PC-9 (cell line): ENCODE measurements around the gene ATP2B3. TPM values are rescaled to one million over a fixed set of nuclear protein-coding genes. Genes with fewer than 3 reads are reported as not detected.

ENCODE experiments used
- BruUV-seq: library from RNA; stranded (reverse); fragments of 400-500 nt; replicated peaks from 2 replicates; lab custom pipeline; 2021; lab: Mats Ljungman, UMichigan
- CTCF ChIA-PET: fragments of 300-600 bp; sonication (Branson Sonifier 250); formaldehyde crosslinking; loops from one replicate; lab custom pipeline; 2022; ENCODE audit warnings: antibody characterized with exemption; lab: Charles Lee
- POLR2A ChIA-PET: fragments of 300-600 bp; sonication (Branson Sonifier 250); formaldehyde crosslinking; loops from one replicate; lab custom pipeline; 2022; ENCODE audit warnings: antibody characterized with exemption; ENCODE audit not compliant: unreplicated experiment; lab: Charles Lee
- DNase-seq, 2 experiments: peaks; one replicate each; pipeline versions ENCODE4 v3.0.0 to v3.0.0-alpha.2; 2015 to 2022; ENCODE audit warnings: mixed read lengths in 1 of 2
- H2AFZ ChIP-seq: fragments of 200-600 bp; sonication (generic); 2 replicates; pipeline ENCODE4 v1.8.1; 2017; ENCODE audit warnings: antibody characterized with exemption
- H3F3A ChIP-seq: fragments of 200-600 bp; sonication (generic); 2 replicates; pipeline ENCODE4 v1.8.1; 2017; ENCODE audit warnings: antibody characterized with exemption, mild to moderate bottlenecking, low read depth; ENCODE audit not compliant: insufficient read depth
- H3K27ac ChIP-seq: fragments of 200-600 bp; sonication (generic); 2 replicates; pipeline ENCODE4 v1.6.1; 2016; ENCODE audit warnings: mixed run types
- H3K27me3 ChIP-seq: fragments of 200-600 bp; sonication (generic); 2 replicates; pipeline ENCODE4 v1.6.1; 2016; ENCODE audit warnings: low read depth, mixed run types; ENCODE audit not compliant: insufficient read depth
- H3K36me3 ChIP-seq: fragments of 200-600 bp; sonication (generic); 2 replicates; pipeline ENCODE4 v1.6.1; 2016; ENCODE audit warnings: low read depth, mixed run types
- H3K4me1 ChIP-seq: fragments of 200-600 bp; sonication (generic); replicated peaks from 2 replicates; pipeline ENCODE4 v1.6.1; 2016; ENCODE audit warnings: mixed run types; ENCODE audit not compliant: insufficient read depth
- H3K4me2 ChIP-seq: fragments of 200-600 bp; sonication (generic); 2 replicates; pipeline ENCODE4 v1.6.1; 2017; ENCODE audit warnings: mixed run types
- H3K4me3 ChIP-seq: fragments of 200-600 bp; sonication (generic); 2 replicates; pipeline ENCODE4 v1.6.1; 2016; ENCODE audit warnings: mixed run types
- H3K79me2 ChIP-seq: fragments of 200-600 bp; sonication (generic); 2 replicates; pipeline ENCODE4 v1.6.1; 2017; ENCODE audit warnings: low read depth, mixed run types
- H3K9me2 ChIP-seq: fragments of 200-600 bp; sonication (generic); 2 replicates; pipeline ENCODE4 v1.8.1; 2017; ENCODE audit warnings: mild to moderate bottlenecking; ENCODE audit not compliant: insufficient read depth
- H3K9me3 ChIP-seq: fragments of 200-600 bp; sonication (generic); 2 replicates; pipeline ENCODE4 v1.8.1; 2016; ENCODE audit warnings: low read depth; ENCODE audit not compliant: insufficient read depth
- H4K20me1 ChIP-seq: fragments of 200-600 bp; sonication (generic); 2 replicates; pipeline ENCODE4 v1.8.1; 2017; ENCODE audit not compliant: insufficient read depth
- EZH2 ChIP-seq: fragments of 200-600 bp; sonication (generic); IDR thresholded peaks from 2 replicates; pipeline ENCODE4 v1.8.0; 2017; ENCODE audit warnings: antibody characterized with exemption, low read depth
- intact Hi-C: fragments of 100-400 bp; cut with micrococcal nuclease; formaldehyde crosslinking; loops from one replicate; pipeline ENCODE4 v1.10.0; 2022; ENCODE audit not compliant: unreplicated experiment
- total RNA-seq: library from RNA; stranded (reverse); gene quantifications from 2 replicates; pipeline ENCODE4 v1.2.3, GENCODE V29; 2021
- TF ChIP-seq, protein P1 (sequence below): fragments of 200-600 bp; sonication (generic); conservative IDR thresholded peaks from 2 replicates; pipeline ENCODE4 v1.6.1; 2017; ENCODE audit warnings: mixed run types, antibody characterized with exemption, mild to moderate bottlenecking, moderate library complexity

ATP2B3 gene
- total RNA-seq, 1 experiment from 2014 or later: not detected

DNA sequence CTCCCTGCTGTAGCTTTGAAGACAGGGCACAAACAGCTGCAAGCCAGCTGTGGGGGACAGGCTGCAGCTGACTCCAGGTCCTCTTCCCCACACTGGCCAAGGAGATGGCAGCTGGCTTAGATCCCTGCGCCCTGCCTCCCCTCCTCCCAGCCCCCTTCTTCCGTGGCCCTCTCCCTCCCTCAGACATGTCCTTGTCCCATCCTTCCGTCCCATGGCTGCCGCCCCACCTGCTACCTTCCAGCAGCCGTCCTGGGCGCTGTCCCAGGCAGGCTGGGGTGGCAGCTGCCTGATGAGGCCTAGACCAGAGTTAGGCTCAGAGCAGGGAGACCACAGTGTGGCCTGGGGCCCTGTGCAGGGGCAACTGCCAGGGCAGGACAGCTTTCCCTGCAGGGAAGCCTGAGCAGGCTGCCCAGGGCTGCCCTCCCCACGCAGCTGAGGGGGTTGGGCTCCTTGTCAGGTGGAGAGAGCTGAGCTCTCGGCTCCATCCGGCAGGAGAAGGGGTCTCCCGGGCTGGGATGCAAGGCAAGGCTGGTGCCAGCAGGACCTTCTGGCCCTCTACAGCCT lies 26.0 kb upstream of the ATP2B3 start:
- no TSS peak for BruUV-seq
- Histone ChIP-seq H4K20me1 (no peaks in the 10 kb centered on the region), H3F3A (no peaks in the 10 kb centered on the region), H3K79me2 (no peaks in the 10 kb centered on the region), H3K27me3 (peaks cover 9% of the 10 kb centered on the region), H3K9me3 (no peaks in the 10 kb centered on the region), H3K4me2 (no peak overlapping the region), H3K4me3 (no peak overlapping the region), H3K9me2 (no peaks in the 10 kb centered on the region), H3K4me1 (no peaks in the 10 kb centered on the region), H3K36me3 (no peaks in the 10 kb centered on the region), H3K27ac (no peak overlapping the region), H2AFZ (no peak overlapping the region)
- POLR2A ChIA-PET: no interaction called here
- CTCF ChIA-PET: interaction anchor here (0.6 kb wide), 1 partner anchor 18 kb away, joined by 5 read pairs; no protein-coding TSS in a partner anchor
- no peak for TF ChIP-seq EZH2
- TF ChIP-seq, protein P1, sequence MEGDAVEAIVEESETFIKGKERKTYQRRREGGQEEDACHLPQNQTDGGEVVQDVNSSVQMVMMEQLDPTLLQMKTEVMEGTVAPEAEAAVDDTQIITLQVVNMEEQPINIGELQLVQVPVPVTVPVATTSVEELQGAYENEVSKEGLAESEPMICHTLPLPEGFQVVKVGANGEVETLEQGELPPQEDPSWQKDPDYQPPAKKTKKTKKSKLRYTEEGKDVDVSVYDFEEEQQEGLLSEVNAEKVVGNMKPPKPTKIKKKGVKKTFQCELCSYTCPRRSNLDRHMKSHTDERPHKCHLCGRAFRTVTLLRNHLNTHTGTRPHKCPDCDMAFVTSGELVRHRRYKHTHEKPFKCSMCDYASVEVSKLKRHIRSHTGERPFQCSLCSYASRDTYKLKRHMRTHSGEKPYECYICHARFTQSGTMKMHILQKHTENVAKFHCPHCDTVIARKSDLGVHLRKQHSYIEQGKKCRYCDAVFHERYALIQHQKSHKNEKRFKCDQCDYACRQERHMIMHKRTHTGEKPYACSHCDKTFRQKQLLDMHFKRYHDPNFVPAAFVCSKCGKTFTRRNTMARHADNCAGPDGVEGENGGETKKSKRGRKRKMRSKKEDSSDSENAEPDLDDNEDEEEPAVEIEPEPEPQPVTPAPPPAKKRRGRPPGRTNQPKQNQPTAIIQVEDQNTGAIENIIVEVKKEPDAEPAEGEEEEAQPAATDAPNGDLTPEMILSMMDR: no peak
- DNase-seq: no peak
- intact Hi-C loops: no loop called here

DNA sequence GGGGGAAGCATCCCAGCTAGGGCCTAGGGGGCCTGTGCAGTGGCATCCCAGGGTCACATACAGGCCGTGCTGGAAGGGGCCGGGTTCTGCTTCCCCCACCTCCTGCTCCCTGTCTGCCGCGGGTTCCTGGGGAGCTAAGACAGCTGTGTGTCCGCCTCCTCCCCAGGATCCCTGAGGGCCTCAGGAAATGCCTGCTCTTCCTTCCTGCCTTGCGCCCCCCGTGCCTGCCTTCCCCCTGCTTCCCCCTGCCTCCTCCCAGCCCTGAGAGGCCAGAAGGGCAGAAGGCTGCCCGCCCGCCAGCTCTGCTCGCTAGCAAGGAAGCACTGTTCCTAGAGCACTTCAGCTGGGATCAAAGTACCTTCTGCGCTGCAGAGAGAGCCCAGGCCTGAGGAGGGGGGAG lies 25.5 kb upstream of the ATP2B3 start:
- CTCF ChIA-PET: no interaction called here
- Histone ChIP-seq H4K20me1 (no peaks in the 10 kb centered on the region), H3K27me3 (peaks cover 9% of the 10 kb centered on the region), H3K79me2 (no peaks in the 10 kb centered on the region), H3K9me2 (no peaks in the 10 kb centered on the region), H2AFZ (no peak overlapping the region), H3K4me2 (no peak overlapping the region), H3F3A (no peaks in the 10 kb centered on the region), H3K4me3 (no peak overlapping the region), H3K9me3 (no peaks in the 10 kb centered on the region), H3K36me3 (no peaks in the 10 kb centered on the region), H3K4me1 (no peaks in the 10 kb centered on the region), H3K27ac (no peak overlapping the region)
- POLR2A ChIA-PET: no interaction called here
- BruUV-seq: no TSS peak
- intact Hi-C loops: no loop called here
- TF ChIP-seq, protein P1: no peak
- TF ChIP-seq EZH2: no peak
- DNase-seq: no peak

DNA sequence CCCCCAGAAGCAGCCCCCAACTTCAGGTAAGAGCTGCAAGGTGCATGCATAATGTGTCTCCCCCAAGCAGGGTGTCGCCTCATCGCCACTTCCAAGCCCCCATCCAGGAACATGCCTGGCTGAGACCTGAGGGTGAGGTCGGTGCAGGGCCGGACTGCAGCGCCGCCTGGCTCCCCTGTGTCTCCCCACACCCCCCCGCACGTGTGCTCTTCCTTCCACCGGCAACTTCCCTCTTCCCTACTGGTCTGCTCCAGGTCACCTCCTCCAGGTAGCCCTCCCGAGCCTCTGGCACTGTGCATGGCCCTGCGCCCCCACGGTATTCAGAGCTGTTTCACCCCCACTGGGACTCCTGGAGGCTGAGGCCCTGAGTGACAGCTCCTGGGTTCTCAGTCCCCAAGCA lies 24.9 kb upstream of the ATP2B3 start:
- Histone ChIP-seq H2AFZ (no peak overlapping the region), H4K20me1 (no peaks in the 10 kb centered on the region), H3K27ac (no peak overlapping the region), H3K9me2 (no peaks in the 10 kb centered on the region), H3K9me3 (no peaks in the 10 kb centered on the region), H3K79me2 (no peaks in the 10 kb centered on the region), H3K4me3 (no peak overlapping the region), H3K4me2 (no peak overlapping the region), H3K4me1 (no peaks in the 10 kb centered on the region), H3K36me3 (no peaks in the 10 kb centered on the region), H3K27me3 (peaks cover 9% of the 10 kb centered on the region), H3F3A (no peaks in the 10 kb centered on the region)
- BruUV-seq: no TSS peak
- intact Hi-C loops: no loop called here
- no peak for DNase-seq
- ChIA-PET CTCF (no interaction called here), POLR2A (no interaction called here)
- TF ChIP-seq, protein P1: no peak
- TF ChIP-seq EZH2: no peak
